Measurements from ENCODE around the gene DPH6. TPM values are rescaled to one million over a fixed set of nuclear protein-coding genes. Genes with fewer than 3 reads are reported as not detected.

The DPH6 gene
- total RNA-seq, 2 donors from 2014 or later: 3.7 to 13.3 TPM

GRCh38 chr15:35506272-35506870 is 39.6 kb downstream of the DPH6 start:
- ATAC-seq (no peak), DNase-seq (ENCODE audit: low spot score in 2 of 2) (no peak)
- Mint-ChIP-seq H3K36me3 (no peaks in the 10 kb centered on the region), H3K9me3 (no peaks in the 10 kb centered on the region), H3K27ac (no peak overlapping the region)

- Mint-ChIP-seq H3K36me3 (no peaks in the 10 kb centered on the region), H3K9me3 (no peaks in the 10 kb centered on the region), H3K27ac (no peak overlapping the region)
- DNase-seq (ENCODE audit: low spot score in 2 of 2) (no peak), ATAC-seq (no peak)
Measured at GRCh38 chr15:35505809-35506208, 40.2 kb downstream of the DPH6 start.

GRCh38 chr15:35505141-35505540 is 40.8 kb downstream of the DPH6 start:
- H3K27ac Mint-ChIP-seq: no peak overlapping the region
- ATAC-seq (no peak), DNase-seq (ENCODE audit: low spot score in 2 of 2) (no peak)
- H3K36me3 Mint-ChIP-seq: no peaks in the 10 kb centered on the region
- no peaks in the 10 kb centered on the region for H3K9me3 Mint-ChIP-seq

- Mint-ChIP-seq H3K36me3 (no peaks in the 10 kb centered on the region), H3K27ac (no peak overlapping the region), H3K9me3 (no peaks in the 10 kb centered on the region)
- no peak for DNase-seq (ENCODE audit: low spot score in 2 of 2)
- ATAC-seq: no peak
Measured at GRCh38 chr15:35499723-35500122, 46.2 kb downstream of the DPH6 start.

GRCh38 chr15:35496585-35496984 is 49.4 kb downstream of the DPH6 start:
- no peak overlapping the region for H3K27ac Mint-ChIP-seq
- no peaks in the 10 kb centered on the region for H3K9me3 Mint-ChIP-seq
- DNase-seq (ENCODE audit: low spot score in 2 of 2): no peak
- no peak for ATAC-seq
- no peaks in the 10 kb centered on the region for H3K36me3 Mint-ChIP-seq

- Mint-ChIP-seq H3K27ac (no peak overlapping the region), H3K36me3 (peaks cover 6% of the 10 kb centered on the region in 2 donors), H3K9me3 (no peaks in the 10 kb centered on the region)
- DNase-seq (ENCODE audit: low spot score in 2 of 2) (no peak), ATAC-seq (no peak)
Measured at GRCh38 chr15:35495080-35495479, 50.9 kb downstream of the DPH6 start.

- no peak for ATAC-seq
- H3K9me3 Mint-ChIP-seq: peaks cover 9 to 12% of the 10 kb centered on the region in 2 donors
- no peak for DNase-seq (ENCODE audit: low spot score in 2 of 2)
- no peak overlapping the region for H3K27ac Mint-ChIP-seq
- H3K36me3 Mint-ChIP-seq: peaks cover 21 to 25% of the 10 kb centered on the region in 2 donors
Measured at GRCh38 chr15:35491999-35492398, 54.0 kb downstream of the DPH6 start.

GRCh38 chr15:35491173-35491572 is 54.8 kb downstream of the DPH6 start:
- Mint-ChIP-seq H3K9me3 (peaks cover 14 to 16% of the 10 kb centered on the region in 2 donors), H3K36me3 (peaks cover 29 to 32% of the 10 kb centered on the region in 2 donors), H3K27ac (no peak overlapping the region)
- DNase-seq (ENCODE audit: low spot score in 2 of 2) (no peak), ATAC-seq (no peak)

GRCh38 chr15:35490511-35490910 is 55.5 kb downstream of the DPH6 start:
- ATAC-seq (no peak), DNase-seq (ENCODE audit: low spot score in 2 of 2) (no peak)
- Mint-ChIP-seq H3K36me3 (peaks cover 36 to 39% of the 10 kb centered on the region in 2 donors), H3K9me3 (peaks cover 19 to 23% of the 10 kb centered on the region in 2 donors), H3K27ac (no peak overlapping the region)

- ATAC-seq (no peak), DNase-seq (ENCODE audit: low spot score in 2 of 2) (no peak)
- no peak overlapping the region for H3K27ac Mint-ChIP-seq
- peaks cover 37 to 39% of the 10 kb centered on the region in 2 donors for H3K36me3 Mint-ChIP-seq
- peaks cover 19 to 23% of the 10 kb centered on the region in 2 donors for H3K9me3 Mint-ChIP-seq
Measured at GRCh38 chr15:35487417-35487816, 58.5 kb downstream of the DPH6 start.

GRCh38 chr15:35486296-35486695 is 59.7 kb downstream of the DPH6 start:
- Mint-ChIP-seq H3K9me3 (peaks cover 19 to 23% of the 10 kb centered on the region in 2 donors), H3K36me3 (peaks cover 37 to 39% of the 10 kb centered on the region in 2 donors), H3K27ac (no peak overlapping the region)
- DNase-seq (ENCODE audit: low spot score in 2 of 2) (no peak), ATAC-seq (no peak)

GRCh38 chr15:35485411-35485810 is 60.6 kb downstream of the DPH6 start:
- Mint-ChIP-seq H3K36me3 (peaks cover 31 to 33% of the 10 kb centered on the region in 2 donors), H3K9me3 (peaks cover 19 to 23% of the 10 kb centered on the region in 2 donors), H3K27ac (no peak overlapping the region)
- ATAC-seq (no peak), DNase-seq (ENCODE audit: low spot score in 2 of 2) (no peak)

- H3K27ac Mint-ChIP-seq: no peak overlapping the region
- H3K9me3 Mint-ChIP-seq: peaks cover 19 to 23% of the 10 kb centered on the region in 2 donors
- DNase-seq (ENCODE audit: low spot score in 2 of 2) (no peak), ATAC-seq (no peak)
- peaks cover 31 to 33% of the 10 kb centered on the region in 2 donors for H3K36me3 Mint-ChIP-seq
Measured at GRCh38 chr15:35484231-35484945, 61.6 kb downstream of the DPH6 start.

GRCh38 chr15:35481992-35482391 is 64.0 kb downstream of the DPH6 start:
- DNase-seq (ENCODE audit: low spot score in 2 of 2): no peak
- no peak for ATAC-seq
- Mint-ChIP-seq H3K9me3 (peaks cover 10 to 11% of the 10 kb centered on the region in 2 donors), H3K27ac (no peak overlapping the region), H3K36me3 (peaks cover 14 to 15% of the 10 kb centered on the region in 2 donors)

- DNase-seq (ENCODE audit: low spot score in 2 of 2) (no peak), ATAC-seq (no peak)
- peaks cover 4 to 6% of the 10 kb centered on the region in 2 donors for H3K9me3 Mint-ChIP-seq
- peaks cover 6% of the 10 kb centered on the region in 2 donors for H3K36me3 Mint-ChIP-seq
- no peak overlapping the region for H3K27ac Mint-ChIP-seq
Measured at GRCh38 chr15:35481064-35481463, 64.9 kb downstream of the DPH6 start.

GRCh38 chr15:35479423-35479822 is 66.5 kb downstream of the DPH6 start:
- ATAC-seq: no peak
- H3K27ac Mint-ChIP-seq: no peak overlapping the region
- no peak for DNase-seq (ENCODE audit: low spot score in 2 of 2)
- H3K36me3 Mint-ChIP-seq: no peaks in the 10 kb centered on the region
- H3K9me3 Mint-ChIP-seq: no peaks in the 10 kb centered on the region

- H3K27ac Mint-ChIP-seq: no peak overlapping the region
- no peaks in the 10 kb centered on the region for H3K9me3 Mint-ChIP-seq
- no peak for ATAC-seq
- H3K36me3 Mint-ChIP-seq: no peaks in the 10 kb centered on the region
- DNase-seq (ENCODE audit: low spot score in 2 of 2): no peak
Measured at GRCh38 chr15:35477312-35478262, 68.4 kb downstream of the DPH6 start.
